ENCODE data around the gene NUP205.

GRCh38 chr7:135644729-135645128 lies 87.0 kb downstream of the NUP205 start:
- TF ChIP-seq CTCF (IDR thresholded peaks at IDR 0.05): no peak
- TF ChIP-seq POLR2A (IDR thresholded peaks at IDR 0.05): no peak
